K562 (cell line): ENCODE results near the gene NXN. TPM values are rescaled to one million over a fixed set of nuclear protein-coding genes. Genes with fewer than 3 reads are reported as not detected.

Experiments
- ATAC-seq: fragments of 200-7000 bp; cut with Tn5 transposase; 3 replicates; pipeline ENCODE4 v1.9.1; 2020; ENCODE audit warnings: moderate library complexity
- BruUV-seq: library from RNA; stranded (reverse); fragments of 400-500 nt; replicated peaks from 2 replicates; lab custom pipeline; 2021; lab: Mats Ljungman, UMichigan
- CTCF ChIA-PET: fragments of 300-600 bp; formaldehyde crosslinking; extraction: SDS; loops from one replicate; lab custom pipeline; 2021; ENCODE audit warnings: low intra/inter-chr PET ratio; lab: Yijun Ruan, JAX
- POLR2A ChIA-PET: fragments of 300-600, 350-650 bp; sonication (Branson Sonifier 250); formaldehyde crosslinking; extraction: SDS; loops from one replicate; lab custom pipeline; 2021; ENCODE audit warnings: antibody characterized with exemption, inconsistent platforms; lab: Yijun Ruan, JAX
- DNase-seq, 4 experiments: peaks; one replicate each; pipeline versions ENCODE4 v3.0.0 to v3.0.0-alpha.2; 2011 to 2018; ENCODE audit warnings: low spot score in 3 of 4, mixed read lengths in 3 of 4; ENCODE audit errors: extremely low read depth in 1 of 4
- FAIRE-seq: peaks from 2 replicates; lab custom pipeline; 2011; peaks lifted over from hg19 to GRCh38; lab: Jason Lieb, UNC
- H2AFZ ChIP-seq: 2 replicates; pipeline ENCODE4 v1.6.0; 2011; ENCODE audit warnings: low read depth, low read length, control low read depth, inconsistent platforms
- H3K27ac ChIP-seq: fragments of 200-600 bp; 3 replicates; pipeline ENCODE4 v1.8.0; 2011; ENCODE audit warnings: low read depth, mild to moderate bottlenecking, control low read depth, inconsistent platforms, low read length, moderate library complexity, mixed read lengths; ENCODE audit errors: extremely low read depth
- H3K27me3 ChIP-seq, 2 experiments: fragments of 300-600 bp in 1 of 2; 2 replicates in 1 of 2; 3 replicates in 1 of 2; pipeline versions ENCODE4 v1.6.0 to v1.8.0; 2011; ENCODE audit warnings: inconsistent platforms in 2 of 2, low read length in 2 of 2, mild to moderate bottlenecking in 1 of 2, mixed read lengths in 1 of 2, moderate library complexity in 1 of 2; ENCODE audit not compliant: control insufficient read depth in 2 of 2, insufficient read depth in 2 of 2
- H3K36me3 ChIP-seq: fragments of 300-600 bp; 3 replicates; pipeline ENCODE4 v1.8.0; 2011; ENCODE audit warnings: mild to moderate bottlenecking, low read length, inconsistent platforms; ENCODE audit not compliant: control insufficient read depth, insufficient read depth
- H3K4me1 ChIP-seq, 2 experiments: fragments of 200-600 bp in 1 of 2; replicated peaks in 1 of 2; 2 replicates in 1 of 2; 3 replicates in 1 of 2; pipeline versions ENCODE4 v1.5.1 to v1.8.0; 2011; ENCODE audit warnings: inconsistent platforms in 2 of 2, low read length in 2 of 2, mild to moderate bottlenecking in 1 of 2, mixed read lengths in 1 of 2, moderate library complexity in 1 of 2; ENCODE audit not compliant: control insufficient read depth in 2 of 2, insufficient read depth in 2 of 2
- H3K4me2 ChIP-seq: 2 replicates; pipeline ENCODE4 v1.6.1; 2011; ENCODE audit warnings: low read length, control low read depth, inconsistent platforms, mixed read lengths; ENCODE audit not compliant: insufficient read depth
- H3K4me3 ChIP-seq: fragments of 200-600 bp; sonication (generic), shearing (Covaris generic); 2 replicates; pipeline ENCODE4 v1.5.1; 2016; ENCODE audit warnings: control low read depth, inconsistent platforms
- H3K79me2 ChIP-seq: fragments of 200-600 bp; 3 replicates; pipeline ENCODE4 v1.8.0; 2011; ENCODE audit warnings: low read length, inconsistent platforms; ENCODE audit not compliant: control insufficient read depth, insufficient read depth
- H3K9ac ChIP-seq, 2 experiments: 2 replicates each; pipeline versions ENCODE4 v1.6.0 to v1.6.1; 2011; ENCODE audit warnings: low read depth in 2 of 2, low read length in 2 of 2, control low read depth in 1 of 2, inconsistent platforms in 1 of 2, mild to moderate bottlenecking in 1 of 2, mixed read lengths in 1 of 2; ENCODE audit not compliant: insufficient read depth in 1 of 2
- H3K9me1 ChIP-seq: one replicate; pipeline ENCODE4 v1.6.0; 2011; ENCODE audit warnings: inconsistent platforms, mild to moderate bottlenecking, low read length, moderate library complexity; ENCODE audit not compliant: control insufficient read depth, insufficient read depth
- H3K9me3 ChIP-seq: replicated peaks from 2 replicates; pipeline ENCODE4 v1.5.1; 2011; ENCODE audit warnings: low read depth, low read length, inconsistent platforms; ENCODE audit not compliant: control insufficient read depth, insufficient read depth
- H4K20me1 ChIP-seq: replicated peaks from 2 replicates; pipeline ENCODE4 v1.6.1; 2011; ENCODE audit warnings: low read length, inconsistent platforms, mixed read lengths; ENCODE audit not compliant: control insufficient read depth, insufficient read depth
- DEAF1 ChIP-seq: fragments of 450-650 bp; formaldehyde crosslinking; IDR thresholded peaks from 2 replicates; pipeline ENCODE4 v1.4.0; 2020; ENCODE audit warnings: mild to moderate bottlenecking, moderate library complexity
- GABPA ChIP-seq: fragments of 200-800 bp; sonication (Bioruptor generic); conservative IDR thresholded peaks from 2 replicates; pipeline ENCODE4 v1.6.1; 2016; ENCODE audit warnings: low read depth, missing genetic modification characterization, missing compliant biosample characterization
- ID3 ChIP-seq, 2 experiments: fragments of 250-450 bp in 1 of 2; fragments of 450-650 bp in 1 of 2; sonication (Bioruptor Pico) in 1 of 2; IDR thresholded peaks; 2 replicates each; pipeline versions ENCODE4 v1.6.1 to v1.8.0; 2016 to 2021; ENCODE audit warnings: mild to moderate bottlenecking in 2 of 2, moderate library complexity in 2 of 2, missing compliant biosample characterization in 1 of 2, missing genetic modification characterization in 1 of 2
- NR2C1 ChIP-seq, 2 experiments: fragments of 450-650 bp; IDR thresholded peaks; 2 replicates each; pipeline ENCODE4 v1.6.1; 2017; ENCODE audit warnings: mild to moderate bottlenecking in 2 of 2, antibody characterized with exemption in 1 of 2, inconsistent platforms in 1 of 2, missing compliant biosample characterization in 1 of 2, missing genetic modification characterization in 1 of 2
- PHF20 ChIP-seq: fragments of 450-650 bp; IDR thresholded peaks from 2 replicates; pipeline ENCODE4 v1.6.1; 2018; ENCODE audit not compliant: partially characterized antibody
- PPARD ChIP-seq: fragments of 250-450 bp; sonication (Bioruptor Pico); IDR thresholded peaks from 2 replicates; pipeline ENCODE4 v1.8.0; 2022; ENCODE audit warnings: inconsistent platforms, mild to moderate bottlenecking, moderate library complexity
- RBFOX2 ChIP-seq: fragments of 200-400 bp; formaldehyde crosslinking; IDR thresholded peaks from 2 replicates; pipeline ENCODE4 v1.6.1; 2017; ENCODE audit warnings: low read depth, mild to moderate bottlenecking, low read length, moderate library complexity
- SMAD2 ChIP-seq: fragments of 150-350 bp; IDR thresholded peaks from 2 replicates; pipeline ENCODE4 v1.6.1; 2014; ENCODE audit warnings: low read depth, mild to moderate bottlenecking, low read length
- TCF7 ChIP-seq: sonication (generic); IDR thresholded peaks from 2 replicates; pipeline ENCODE4 v1.6.1; 2016; ENCODE audit warnings: antibody characterized with exemption, borderline replicate concordance
- ZBTB2 ChIP-seq: fragments of 450-650 bp; IDR thresholded peaks from 2 replicates; pipeline ENCODE4 v1.6.1; 2016; ENCODE audit warnings: antibody characterized with exemption
- ZBTB33 ChIP-seq: sonication (generic); formaldehyde crosslinking; IDR thresholded peaks from 2 replicates; pipeline ENCODE4 v1.8.1; 2023; ENCODE audit warnings: mild to moderate bottlenecking, missing genetic modification reagents
- ZBTB49 ChIP-seq: sonication (generic); formaldehyde crosslinking; IDR thresholded peaks from 2 replicates; pipeline ENCODE4 v1.8.0; 2022; ENCODE audit warnings: missing genetic modification reagents, mild to moderate bottlenecking, borderline replicate concordance
- ZEB2 ChIP-seq: fragments of 450-650 bp; IDR thresholded peaks from 2 replicates; pipeline ENCODE4 v1.6.1; 2016
- WGBS: fragments of 100-300 bp; shearing (Covaris generic); methylation state at CpG from one replicate; pipeline ENCODE4 v1.1.6; 2016; ENCODE audit warnings: low coverage, mixed read lengths; ENCODE audit not compliant: insufficient coverage; ENCODE audit errors: missing lambda C conversion rate; 5-methylcytosine and 5-hydroxymethylcytosine counted together
- in situ Hi-C: fragments of 300-500 bp; cut with MboI; formaldehyde crosslinking; loops from 4 replicates; pipeline ENCODE4 v1.15.0; 2018; ENCODE audit warnings: inconsistent platforms, mixed read lengths
- intact Hi-C: fragments of 100-400 bp; cut with micrococcal nuclease; formaldehyde crosslinking; loops from 2 replicates; pipeline ENCODE4 v1.14.2; 2022
- polyA plus RNA-seq, 8 experiments: library from polyadenylated mRNA; depleted of rRNA in 4 of 8; stranded (reverse) in 5 of 8; unstranded in 3 of 8; fragments of >200 nt; fragmentation: Nextera tagmentation in 2 of 8; fragmentation: Illumina TruSeq in 1 of 8; extraction: Ambion mirVana in 2 of 8; extraction: Trizol in 1 of 8; gene quantifications; 2 replicates each; pipeline versions ENCODE4 v1.2.1 to v1.2.3, GENCODE V29; 2011 to 2014; ENCODE audit warnings: inconsistent platforms in 1 of 8, missing spikeins in 1 of 8
- total RNA-seq, 7 experiments: library from RNA; depleted of rRNA in 6 of 7; stranded (reverse); fragments of >200 nt in 6 of 7; fragmentation: Illumina TruSeq in 2 of 7; extraction: Trizol in 2 of 7; gene quantifications; 2 replicates each; pipeline versions ENCODE4 v1.2.1 to v1.2.3, GENCODE V29; 2011 to 2021; ENCODE audit warnings: low replicate concordance in 1 of 7

Gene NXN
- total and polyA plus RNA-seq, 9 of the 15 experiments (the other 6 are each of a cell fraction or from before 2014, with no cell fraction given): 0.08 to 0.39 (median 0.29) TPM; not detected in 5

- FAIRE-seq (no peak), DNase-seq (no peak), ATAC-seq (no peak)
- BruUV-seq: no TSS peak
- no peak overlapping the region for H3K27ac ChIP-seq
- H3K9ac ChIP-seq: no peak overlapping the region
- no peaks in the 10 kb centered on the region for H3K4me1 ChIP-seq
- H4K20me1 ChIP-seq: no peaks in the 10 kb centered on the region
- H3K4me3 ChIP-seq: no peak overlapping the region
- in situ Hi-C loops (loop anchor here (10.0 kb wide), 1 partner anchor 89 kb away; the partner anchor contains the start of gene NXN), intact Hi-C loops (no loop called here)
- H3K36me3 ChIP-seq: no peaks in the 10 kb centered on the region
- ChIA-PET CTCF (no interaction called here), POLR2A (interaction anchor here (0.7 kb wide), 1 partner anchor 9 kb away, joined by 4 read pairs; no protein-coding TSS in a partner anchor)
- H3K4me2 ChIP-seq: no peak overlapping the region
- 4% methylated on average over 15 of the region's 18 CpGs for WGBS
- no peaks in the 10 kb centered on the region for H3K79me2 ChIP-seq
- no peaks in the 10 kb centered on the region for H3K9me3 ChIP-seq
- peaks cover 6 to 41% of the 10 kb centered on the region in 2 experiments; a peak in 3 of 5 replicates for H3K27me3 ChIP-seq
- no peak overlapping the region for H2AFZ ChIP-seq
- H3K9me1 ChIP-seq: no peaks in the 10 kb centered on the region
- TF ChIP-seq SMAD2 (no peak), DEAF1 (CRISPR knock-in tag) (no peak), TCF7 (no peak), PPARD (CRISPR knock-in tag) (no peak), ZBTB2 (no peak), PHF20 (no peak), RBFOX2 (no peak), ID3 (CRISPR knock-in tag; IDR thresholded peaks at IDR 0.05) (no peak), ID3 (tag; IDR thresholded peaks at IDR 0.05) (no peak), ZEB2 (no peak), ZBTB49 (CRISPR knock-in tag) (no peak), GABPA (tag) (no peak), NR2C1 (IDR thresholded peaks at IDR 0.05) (no peak), NR2C1 (tag; IDR thresholded peaks at IDR 0.05) (no peak), ZBTB33 (CRISPR knock-in tag) (no peak)
Observed at GRCh38 chr17:885971-886571, 93.5 kb downstream of the NXN start.
